ENCODE results near the gene TNS4. TPM values are rescaled to one million over a fixed set of nuclear protein-coding genes. Genes with fewer than 3 reads are reported as not detected.

The TNS4 gene
- total and polyA plus RNA-seq, 2 of the 4 experiments (the other 2 are of a cell fraction), result not detected

DNA sequence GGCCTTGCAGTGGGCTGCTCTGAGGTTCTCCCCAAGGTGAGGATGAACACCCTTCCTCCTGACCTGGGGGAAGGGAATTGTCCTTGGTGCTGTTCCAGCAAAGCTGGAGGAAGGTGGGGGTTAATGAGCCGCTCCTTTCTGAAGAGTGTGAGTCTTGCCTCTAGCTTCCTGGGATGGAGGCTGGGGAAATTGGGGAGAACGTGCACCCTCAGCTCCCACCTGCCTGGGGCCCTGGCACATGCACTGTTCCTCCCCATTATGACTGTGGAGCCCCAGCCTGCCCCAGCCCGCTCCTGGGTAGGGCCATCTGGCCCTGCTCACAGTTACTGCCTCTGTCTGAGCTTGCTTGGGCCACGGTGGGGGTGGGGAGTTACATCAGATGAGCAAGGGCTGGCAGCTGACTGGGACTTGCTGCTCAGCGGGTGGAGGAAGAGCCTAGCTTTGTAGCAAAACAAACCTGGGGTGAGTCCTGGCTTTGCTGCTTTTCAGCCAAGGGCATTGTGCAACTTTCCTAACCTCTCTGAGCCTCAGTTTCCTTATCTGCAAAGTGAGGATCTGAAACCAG is 11.1 kb downstream of the TNS4 start:
- in situ Hi-C loops (cut with MboI; ENCODE audit: low sequenced_read_pairs) (no loop called here), intact Hi-C loops (cut with micrococcal nuclease) (no loop called here), dilution Hi-C loops (cut with HindIII; ENCODE audit: low sequenced_read_pairs, unreplicated experiment) (no loop called here)
- peaks cover 31% of the 10 kb centered on the region for H3K9me1 ChIP-seq (ENCODE audit: insufficient read depth, low read length)
- H4K5ac ChIP-seq (ENCODE audit: low read depth, low read length), result peak overlapping the region; percentile 93
- H3K27ac ChIP-seq (ENCODE audit: insufficient read depth, low read length), result peak overlapping the region; percentile 49
- H3K14ac ChIP-seq (replicated peaks; ENCODE audit: low read depth, low read length), result peak overlapping the region; percentile 95
- peak overlapping the region; percentile 96 for H4K91ac ChIP-seq (ENCODE audit: insufficient read depth, low read depth, low read length)
- ATAC-seq (ENCODE audit: low read depth), result peak; percentile 47
- no TSS peak for BruUV-seq (replicated peaks)
- peak; percentile 81 for DNase-seq
- H3K79me1 ChIP-seq (ENCODE audit: low read depth in 1 of 2, low read length in 2 of 2), result peaks cover 0 to 13% of the 10 kb centered on the region in 2 experiments; a peak in 3 of 4 replicates
- H3K56ac ChIP-seq (ENCODE audit: extremely low read depth, insufficient read depth, low read length), result 0 out of 2 replicates have a peak overlapping the region, but pooled peaks have one; percentile 19
- H2AFZ ChIP-seq (replicated peaks; ENCODE audit: low read length, poor library complexity), result peak overlapping the region; percentile 90
- 100% methylated on average over 1 of the region's 5 CpGs; no CpG with 5 or more reads in 1 of the 2 experiments for WGBS, 2 experiments (ENCODE audit: extremely low coverage in 2 of 2, insufficient read length in 1 of 2)
- peak overlapping the region; percentile 74 for H2BK5ac ChIP-seq (ENCODE audit: low read depth, low read length, poor library complexity, severe bottlenecking)
- peak overlapping the region; percentile 78 for H2BK15ac ChIP-seq (ENCODE audit: low read depth, low read length)
- H3K4ac ChIP-seq (ENCODE audit: low read depth, low read length), result peak overlapping the region; percentile 97
- peak overlapping the region; percentile 96 for H2BK120ac ChIP-seq (ENCODE audit: low read depth, low read length)
- no peak overlapping the region for H3K4me2 ChIP-seq (ENCODE audit: low read depth, low read length)
- peak overlapping the region; percentile 90 for H2AK9ac ChIP-seq (replicated peaks; ENCODE audit: low read depth, low read length, poor library complexity)
- H3K4me3 ChIP-seq (ENCODE audit: insufficient read depth, low read depth, low read length), result no peak overlapping the region
- H4K8ac ChIP-seq (ENCODE audit: low read depth in 2 of 2, low read length in 2 of 2), result peak overlapping the region; percentile 87 to 97
- H3K9me3 ChIP-seq (ENCODE audit: control insufficient read depth, insufficient read depth, low read length), result no peaks in the 10 kb centered on the region
- ChIA-PET CTCF (interaction anchor here (0.6 to 1.3 kb wide), 6 partner anchors 14 to 975 kb away, joined by 3 to 6 read pairs (median 3); no protein-coding TSS in a partner anchor), POLR2A (ENCODE audit: unreplicated experiment) (interaction anchor here (1.0 kb wide), 1 partner anchor 59 kb away, joined by 3 read pairs; no protein-coding TSS in a partner anchor)
- H2AK5ac ChIP-seq (ENCODE audit: low read depth, low read length), result peak overlapping the region; percentile 98
- no peaks in the 10 kb centered on the region for H3K36me3 ChIP-seq (ENCODE audit: control insufficient read depth, insufficient read depth, low read length)
- peak overlapping the region; percentile 39; the same call in 1 of the 2 replicates for H3K23ac ChIP-seq (ENCODE audit: low read depth, low read length)
- peak overlapping the region; percentile 41 for H3K9ac ChIP-seq (ENCODE audit: low read depth, low read length)
- peaks cover 42% of the 10 kb centered on the region for H3K4me1 ChIP-seq (ENCODE audit: control insufficient read depth, insufficient read depth, low read length)
- peak overlapping the region; percentile 75 for H3K18ac ChIP-seq (ENCODE audit: low read depth, low read length)
- H2BK20ac ChIP-seq (ENCODE audit: low read depth, low read length), result peak overlapping the region; percentile 93
- no peaks in the 10 kb centered on the region for H4K20me1 ChIP-seq (ENCODE audit: insufficient read depth, low read length)
- H3K27me3 ChIP-seq (ENCODE audit: control insufficient read depth, insufficient read depth, low read length), result no peaks in the 10 kb centered on the region
- no peak; the same call in 1 of the 2 replicates for TF ChIP-seq BHLHE40 (IDR thresholded peaks at IDR 0.05; ENCODE audit: low read depth, low read length)
- TF ChIP-seq, protein P1, sequence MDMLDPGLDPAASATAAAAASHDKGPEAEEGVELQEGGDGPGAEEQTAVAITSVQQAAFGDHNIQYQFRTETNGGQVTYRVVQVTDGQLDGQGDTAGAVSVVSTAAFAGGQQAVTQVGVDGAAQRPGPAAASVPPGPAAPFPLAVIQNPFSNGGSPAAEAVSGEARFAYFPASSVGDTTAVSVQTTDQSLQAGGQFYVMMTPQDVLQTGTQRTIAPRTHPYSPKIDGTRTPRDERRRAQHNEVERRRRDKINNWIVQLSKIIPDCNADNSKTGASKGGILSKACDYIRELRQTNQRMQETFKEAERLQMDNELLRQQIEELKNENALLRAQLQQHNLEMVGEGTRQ (IDR thresholded peaks at IDR 0.05; ENCODE audit: low read depth, low read length), result peak; percentile 15; the same call in 1 of the 2 replicates
- no peak for TF ChIP-seq POLR2A (IDR thresholded peaks at IDR 0.05; ENCODE audit: low read depth, low read length)
- no peak for TF ChIP-seq SMC3 (IDR thresholded peaks at IDR 0.05; ENCODE audit: low read depth, low read length)
- TF ChIP-seq FOS (IDR thresholded peaks at IDR 0.05; ENCODE audit: low read depth, low read length), result no peak
- TF ChIP-seq CHD1 (IDR thresholded peaks at IDR 0.05; ENCODE audit: low read depth, low read length), result no peak
- TF ChIP-seq NFE2L2 (IDR thresholded peaks at IDR 0.05; ENCODE audit: low read depth, low read length), result no peak
- peak; percentile 81 for TF ChIP-seq CEBPB (IDR thresholded peaks at IDR 0.05; ENCODE audit: low read depth, low read length)
- TF ChIP-seq MAZ (IDR thresholded peaks at IDR 0.05; ENCODE audit: borderline replicate concordance, low read depth, low read length), result peak; percentile 40; the same call in 1 of the 2 replicates
- peak; percentile 13; the same call in 1 of the 2 replicates for TF ChIP-seq RAD21 (IDR thresholded peaks at IDR 0.05; ENCODE audit: low read length)
- TF ChIP-seq MXI1 (IDR thresholded peaks at IDR 0.05; ENCODE audit: borderline replicate concordance, low read depth, low read length), result no peak
- TF ChIP-seq RCOR1 (IDR thresholded peaks at IDR 0.05; ENCODE audit: insufficient replicate concordance, low read length), result no peak
- TF ChIP-seq RFX5 (IDR thresholded peaks at IDR 0.05; ENCODE audit: low read depth, low read length), result no peak
- no peak for TF ChIP-seq MAFK (IDR thresholded peaks at IDR 0.05; ENCODE audit: low read depth, low read length)
- TF ChIP-seq, protein P2, sequence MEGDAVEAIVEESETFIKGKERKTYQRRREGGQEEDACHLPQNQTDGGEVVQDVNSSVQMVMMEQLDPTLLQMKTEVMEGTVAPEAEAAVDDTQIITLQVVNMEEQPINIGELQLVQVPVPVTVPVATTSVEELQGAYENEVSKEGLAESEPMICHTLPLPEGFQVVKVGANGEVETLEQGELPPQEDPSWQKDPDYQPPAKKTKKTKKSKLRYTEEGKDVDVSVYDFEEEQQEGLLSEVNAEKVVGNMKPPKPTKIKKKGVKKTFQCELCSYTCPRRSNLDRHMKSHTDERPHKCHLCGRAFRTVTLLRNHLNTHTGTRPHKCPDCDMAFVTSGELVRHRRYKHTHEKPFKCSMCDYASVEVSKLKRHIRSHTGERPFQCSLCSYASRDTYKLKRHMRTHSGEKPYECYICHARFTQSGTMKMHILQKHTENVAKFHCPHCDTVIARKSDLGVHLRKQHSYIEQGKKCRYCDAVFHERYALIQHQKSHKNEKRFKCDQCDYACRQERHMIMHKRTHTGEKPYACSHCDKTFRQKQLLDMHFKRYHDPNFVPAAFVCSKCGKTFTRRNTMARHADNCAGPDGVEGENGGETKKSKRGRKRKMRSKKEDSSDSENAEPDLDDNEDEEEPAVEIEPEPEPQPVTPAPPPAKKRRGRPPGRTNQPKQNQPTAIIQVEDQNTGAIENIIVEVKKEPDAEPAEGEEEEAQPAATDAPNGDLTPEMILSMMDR (conservative IDR thresholded peaks at IDR 0.05; ENCODE audit: low read depth, low read length), result no peak
